Measurements from ENCODE around the gene JAG2. TPM values are rescaled to one million over a fixed set of nuclear protein-coding genes. Genes with fewer than 3 reads are reported as not detected.

The JAG2 gene
- total RNA-seq, 1 donor from 2014 or later = 37.5 TPM

- DNase-seq (ENCODE audit: low read depth in 2 of 2) = no peak
Measured at GRCh38 chr14:105203701-105204100, 35.1 kb upstream of the JAG2 start.

GRCh38 chr14:105203057-105203531 is 34.5 kb upstream of the JAG2 start:
- peak in 1 of 2 donors; percentile 56 for DNase-seq (ENCODE audit: low read depth in 2 of 2)

- no peak for DNase-seq (ENCODE audit: low read depth in 2 of 2)
Measured at GRCh38 chr14:105201925-105202513, 33.4 kb upstream of the JAG2 start.

GRCh38 chr14:105201156-105201924 is 32.8 kb upstream of the JAG2 start:
- peak in 1 of 2 donors; percentile 32 for DNase-seq (ENCODE audit: low read depth in 2 of 2)

- DNase-seq (ENCODE audit: low read depth in 2 of 2) = no peak
Measured at GRCh38 chr14:105200641-105201040, 32.1 kb upstream of the JAG2 start.

- DNase-seq (ENCODE audit: low read depth in 2 of 2) = no peak
Measured at GRCh38 chr14:105200074-105200473, 31.5 kb upstream of the JAG2 start.

- DNase-seq (ENCODE audit: low read depth in 2 of 2) = peak; percentile 69 to 91
Measured at GRCh38 chr14:105199093-105199492, 30.5 kb upstream of the JAG2 start.

GRCh38 chr14:105198588-105198987 is 30.0 kb upstream of the JAG2 start:
- DNase-seq (ENCODE audit: low read depth in 2 of 2) = no peak

GRCh38 chr14:105197211-105197641 is 28.6 kb upstream of the JAG2 start:
- DNase-seq (ENCODE audit: low read depth in 2 of 2) = peak in 1 of 2 donors; percentile 51

GRCh38 chr14:105196265-105196960 is 27.8 kb upstream of the JAG2 start:
- peak in 1 of 2 donors; percentile 85 for DNase-seq (ENCODE audit: low read depth in 2 of 2)

GRCh38 chr14:105195522-105196264 is 27.1 kb upstream of the JAG2 start:
- DNase-seq (ENCODE audit: low read depth in 2 of 2) = peak in 1 of 2 donors; percentile 81

- no peak for DNase-seq (ENCODE audit: low read depth in 2 of 2)
Measured at GRCh38 chr14:105195051-105195450, 26.5 kb upstream of the JAG2 start.

GRCh38 chr14:105193916-105194782 is 25.6 kb upstream of the JAG2 start:
- peak in 1 of 2 donors; percentile 72 for DNase-seq (ENCODE audit: low read depth in 2 of 2)

GRCh38 chr14:105192866-105193731 is 24.5 kb upstream of the JAG2 start:
- DNase-seq (ENCODE audit: low read depth in 2 of 2) = peak; percentile 84 to 94

- DNase-seq (ENCODE audit: low read depth in 2 of 2) = no peak
Measured at GRCh38 chr14:105187935-105188524, 19.5 kb upstream of the JAG2 start.

- DNase-seq (ENCODE audit: low read depth in 2 of 2) = no peak
Measured at GRCh38 chr14:105187116-105187515, 18.5 kb upstream of the JAG2 start.

GRCh38 chr14:105185973-105186372 is 17.4 kb upstream of the JAG2 start:
- DNase-seq (ENCODE audit: low read depth in 2 of 2) = no peak

- no peak for DNase-seq (ENCODE audit: low read depth in 2 of 2)
Measured at GRCh38 chr14:105185001-105185400, 16.4 kb upstream of the JAG2 start.

- no peak for DNase-seq (ENCODE audit: low read depth in 2 of 2)
Measured at GRCh38 chr14:105184461-105184860, 15.9 kb upstream of the JAG2 start.

All from dermis microvascular lymphatic vessel endothelial cell (primary cell).